Endodermal cell (in vitro differentiated cells): ENCODE results near the gene DNAJC6. TPM values are rescaled to one million over a fixed set of nuclear protein-coding genes. Genes with fewer than 3 reads are reported as not detected.

Source experiments
- DNase-seq: peaks from one replicate; pipeline ENCODE4 v3.0.0-alpha.2; 2017
- H3K27ac ChIP-seq: 2 replicates; pipeline ENCODE4 v1.5.1; 2013; ENCODE audit warnings: mild to moderate bottlenecking, low read depth, low read length, moderate library complexity
- H3K27me3 ChIP-seq: 2 replicates; pipeline ENCODE4 v1.6.1; 2013; ENCODE audit warnings: mild to moderate bottlenecking, low read length, moderate library complexity; ENCODE audit not compliant: insufficient read depth, control insufficient read depth, poor library complexity, severe bottlenecking
- H3K36me3 ChIP-seq: 2 replicates; pipeline ENCODE4 v1.7.0; 2013; ENCODE audit warnings: mild to moderate bottlenecking, low read length, moderate library complexity; ENCODE audit not compliant: control insufficient read depth, insufficient read depth
- H3K4me1 ChIP-seq: one replicate; pipeline ENCODE4 v1.7.0; 2013; ENCODE audit warnings: low read length; ENCODE audit not compliant: control insufficient read depth, insufficient read depth
- H3K4me3 ChIP-seq: 2 replicates; pipeline ENCODE4 v1.5.1; 2013; ENCODE audit warnings: mild to moderate bottlenecking, low read length, moderate library complexity
- H3K9ac ChIP-seq: 2 replicates; pipeline ENCODE4 v1.6.1; 2013; ENCODE audit warnings: mild to moderate bottlenecking, low read length, moderate library complexity; ENCODE audit not compliant: poor library complexity, severe bottlenecking; ENCODE audit errors: extremely low read depth
- H3K9me3 ChIP-seq: 2 replicates; pipeline ENCODE4 v1.6.1; 2013; ENCODE audit warnings: mild to moderate bottlenecking, low read length, moderate library complexity; ENCODE audit not compliant: control insufficient read depth
- H3K27ac Mint-ChIP-seq: 2 replicates; pipeline ENCODE4 v1.8.0; 2020; ENCODE audit warnings: mixed read lengths
- H3K27me3 Mint-ChIP-seq: 2 replicates; pipeline ENCODE4 v1.8.0; 2021; ENCODE audit warnings: mild to moderate bottlenecking, mixed read lengths; ENCODE audit not compliant: insufficient read depth
- H3K36me3 Mint-ChIP-seq: 2 replicates; pipeline ENCODE4 v1.8.0; 2020; ENCODE audit warnings: low read depth, mixed read lengths
- H3K4me1 Mint-ChIP-seq: 2 replicates; pipeline ENCODE4 v1.8.0; 2020; ENCODE audit warnings: mixed read lengths
- H3K4me3 Mint-ChIP-seq: 2 replicates; pipeline ENCODE4 v1.8.0; 2020; ENCODE audit warnings: mild to moderate bottlenecking, moderate library complexity, mixed read lengths
- H3K9me3 Mint-ChIP-seq: 2 replicates; pipeline ENCODE4 v1.8.0; 2020; ENCODE audit warnings: mild to moderate bottlenecking, mixed read lengths
- WGBS, 2 experiments: methylation state at CpG; one replicate each; pipeline versions ENCODE4 v1.1.5 to v1.1.7; 2013; ENCODE audit warnings: missing lambda C conversion rate in 2 of 2, mixed read lengths in 1 of 2; ENCODE audit not compliant: insufficient coverage in 1 of 2, insufficient read length in 1 of 2; 5-methylcytosine and 5-hydroxymethylcytosine counted together
- total RNA-seq, 2 donors: library from RNA; stranded (reverse); fragmentation: NEBNext Ultra II Directional in 1 of 2; extraction: Animal tissue kit (Norgen Biotek cat#: 25700) in 1 of 2; gene quantifications; 2 replicates in 1 of 2; 3 replicates in 1 of 2; pipeline ENCODE4 v1.2.1, GENCODE V29; 2021
- TF ChIP-seq, protein P1 (sequence below): fragments of 200-600 bp; sonication (generic); conservative IDR thresholded peaks from 2 replicates; pipeline ENCODE4 v1.5.0; 2021; ENCODE audit warnings: antibody characterized with exemption, mild to moderate bottlenecking

Gene DNAJC6
- total RNA-seq, 2 donors from 2014 or later = 17.4 to 33.9 TPM

DNA sequence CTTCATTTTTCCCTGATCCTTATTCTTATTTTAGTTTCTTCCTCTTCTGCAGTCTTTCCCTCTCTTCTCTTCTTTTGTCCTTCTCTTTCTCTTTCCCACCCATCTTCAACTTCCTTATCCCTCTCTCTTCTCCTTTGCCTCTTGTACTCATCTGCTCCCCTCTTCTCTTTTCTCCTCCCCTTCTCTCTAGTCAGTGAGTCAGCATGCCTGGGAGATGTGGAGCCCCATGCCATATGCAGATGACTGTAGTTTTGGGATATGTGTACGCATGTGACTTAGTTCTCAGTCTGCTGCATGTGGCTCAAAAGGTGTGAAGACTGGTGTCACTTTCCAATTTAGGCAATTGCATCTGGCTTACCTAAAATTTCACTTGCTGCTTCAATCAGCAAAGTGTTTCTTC, 10.4 kb downstream of the DNAJC6 start:
- Mint-ChIP-seq H3K4me3 (no peak overlapping the region), H3K27me3 (no peaks in the 10 kb centered on the region), H3K9me3 (peaks cover 5% of the 10 kb centered on the region), H3K36me3 (peaks cover 11% of the 10 kb centered on the region), H3K27ac (no peak overlapping the region), H3K4me1 (no peaks in the 10 kb centered on the region)
- DNase-seq = no peak
- no peaks in the 10 kb centered on the region for H3K36me3 ChIP-seq
- peaks cover 8% of the 10 kb centered on the region for H3K9me3 ChIP-seq
- no peak overlapping the region for H3K9ac ChIP-seq
- H3K4me1 ChIP-seq = no peaks in the 10 kb centered on the region
- TF ChIP-seq, protein P1, sequence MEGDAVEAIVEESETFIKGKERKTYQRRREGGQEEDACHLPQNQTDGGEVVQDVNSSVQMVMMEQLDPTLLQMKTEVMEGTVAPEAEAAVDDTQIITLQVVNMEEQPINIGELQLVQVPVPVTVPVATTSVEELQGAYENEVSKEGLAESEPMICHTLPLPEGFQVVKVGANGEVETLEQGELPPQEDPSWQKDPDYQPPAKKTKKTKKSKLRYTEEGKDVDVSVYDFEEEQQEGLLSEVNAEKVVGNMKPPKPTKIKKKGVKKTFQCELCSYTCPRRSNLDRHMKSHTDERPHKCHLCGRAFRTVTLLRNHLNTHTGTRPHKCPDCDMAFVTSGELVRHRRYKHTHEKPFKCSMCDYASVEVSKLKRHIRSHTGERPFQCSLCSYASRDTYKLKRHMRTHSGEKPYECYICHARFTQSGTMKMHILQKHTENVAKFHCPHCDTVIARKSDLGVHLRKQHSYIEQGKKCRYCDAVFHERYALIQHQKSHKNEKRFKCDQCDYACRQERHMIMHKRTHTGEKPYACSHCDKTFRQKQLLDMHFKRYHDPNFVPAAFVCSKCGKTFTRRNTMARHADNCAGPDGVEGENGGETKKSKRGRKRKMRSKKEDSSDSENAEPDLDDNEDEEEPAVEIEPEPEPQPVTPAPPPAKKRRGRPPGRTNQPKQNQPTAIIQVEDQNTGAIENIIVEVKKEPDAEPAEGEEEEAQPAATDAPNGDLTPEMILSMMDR = no peak
- H3K4me3 ChIP-seq = no peak overlapping the region
- no peaks in the 10 kb centered on the region for H3K27me3 ChIP-seq
- 92% methylated on average over 1 of the region's 1 CpG; no CpG with 5 or more reads in 1 of the 2 experiments for WGBS, 2 experiments
- H3K27ac ChIP-seq = no peak overlapping the region

DNA sequence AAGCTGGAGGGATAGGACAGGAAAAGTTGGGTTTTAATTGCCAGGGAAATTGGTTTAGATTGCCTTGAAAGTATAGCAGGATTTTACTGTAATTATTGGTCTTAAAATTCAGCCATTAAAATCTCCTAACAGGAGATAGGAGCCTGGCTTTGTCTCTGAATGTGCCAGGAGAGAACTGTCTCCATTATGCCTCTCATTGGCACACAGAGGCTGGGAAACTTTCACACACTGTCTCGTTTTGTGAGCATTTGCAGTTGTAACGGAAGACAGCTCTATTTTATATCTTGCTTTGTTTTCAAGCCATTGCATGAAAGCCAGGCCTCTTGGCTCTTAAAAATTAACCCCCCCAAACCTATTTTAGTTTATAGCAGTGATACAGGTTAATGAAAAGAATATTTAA, 12.5 kb downstream of the DNAJC6 start:
- H3K4me3 Mint-ChIP-seq = no peak overlapping the region
- Histone ChIP-seq H3K36me3 (no peaks in the 10 kb centered on the region), H3K4me1 (no peaks in the 10 kb centered on the region), H3K9ac (no peak overlapping the region), H3K9me3 (peaks cover 8% of the 10 kb centered on the region), H3K27me3 (no peaks in the 10 kb centered on the region), H3K27ac (no peak overlapping the region), H3K4me3 (no peak overlapping the region)
- no peaks in the 10 kb centered on the region for H3K27me3 Mint-ChIP-seq
- TF ChIP-seq, protein P1 = no peak
- H3K4me1 Mint-ChIP-seq = no peaks in the 10 kb centered on the region
- no peak for DNase-seq
- H3K36me3 Mint-ChIP-seq = peaks cover 11% of the 10 kb centered on the region
- WGBS, 2 experiments = 66% methylated on average over 2 of the region's 2 CpGs; no CpG with 5 or more reads in 1 of the 2 experiments
- peaks cover 5% of the 10 kb centered on the region for H3K9me3 Mint-ChIP-seq
- no peak overlapping the region for H3K27ac Mint-ChIP-seq

DNA sequence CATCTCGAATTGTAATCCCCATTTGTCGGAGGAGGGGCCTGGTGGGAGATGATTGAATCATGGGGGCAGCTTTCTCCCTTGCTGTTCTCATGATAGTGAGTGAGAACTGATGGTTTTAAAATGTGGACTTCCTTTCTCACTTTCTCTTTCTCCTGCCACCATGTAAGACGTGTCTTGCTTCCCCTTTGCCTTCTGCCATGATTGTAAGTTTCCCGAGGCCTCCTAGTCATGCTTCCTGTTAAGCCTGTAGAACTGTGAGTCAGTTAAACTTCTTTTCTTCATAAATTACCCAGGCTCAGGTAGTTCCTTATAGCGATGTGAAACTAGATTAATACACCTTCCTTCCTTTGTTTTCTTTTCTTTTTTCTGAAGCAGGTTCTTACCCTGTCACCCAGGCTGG, 13.9 kb downstream of the DNAJC6 start:
- Histone ChIP-seq H3K27ac (no peak overlapping the region), H3K9me3 (peaks cover 8% of the 10 kb centered on the region), H3K27me3 (no peaks in the 10 kb centered on the region), H3K4me3 (no peak overlapping the region), H3K9ac (no peak overlapping the region), H3K36me3 (no peaks in the 10 kb centered on the region), H3K4me1 (no peaks in the 10 kb centered on the region)
- WGBS, 2 experiments = 87 to 88% methylated on average over 2 to 5 of the region's 5 CpGs
- H3K4me3 Mint-ChIP-seq = no peak overlapping the region
- no peaks in the 10 kb centered on the region for H3K27me3 Mint-ChIP-seq
- H3K9me3 Mint-ChIP-seq = peaks cover 5% of the 10 kb centered on the region
- TF ChIP-seq, protein P1 = no peak
- no peak for DNase-seq
- H3K4me1 Mint-ChIP-seq = no peaks in the 10 kb centered on the region
- H3K27ac Mint-ChIP-seq = peak overlapping the region; percentile 4
- peaks cover 11% of the 10 kb centered on the region for H3K36me3 Mint-ChIP-seq
